Measurements from ENCODE around the gene AGR3. TPM values are rescaled to one million over a fixed set of nuclear protein-coding genes. Genes with fewer than 3 reads are reported as not detected.

AGR3 gene
- 0.19 TPM in 1 of 2 replicates, not detected in the other for total RNA-seq

DNA sequence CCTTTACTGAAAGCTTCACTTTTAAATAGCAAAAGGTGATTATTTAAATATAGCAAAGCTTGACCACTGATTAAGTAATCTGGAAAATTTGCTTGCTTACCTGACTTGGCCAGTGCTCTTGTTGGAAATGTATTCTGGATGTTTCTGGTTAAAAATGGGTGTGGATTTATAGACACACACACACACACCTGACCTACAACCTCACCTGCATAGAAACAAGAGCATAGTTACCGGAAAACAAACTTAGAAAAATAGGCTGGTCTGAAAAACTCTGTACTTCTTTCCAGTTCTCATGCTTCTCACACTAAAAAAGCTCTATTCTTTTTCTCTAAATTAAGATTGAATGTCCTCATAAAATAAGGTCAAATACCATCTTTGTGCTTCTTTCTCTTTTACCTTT is at the start of gene AGR3:
Gene AGR3 (minus strand): TSS at position 140 of the 400 bp plus-strand sequence. CDS start 3,365 bp downstream, outside the sequence.
- DNase-seq: no peak

DNA sequence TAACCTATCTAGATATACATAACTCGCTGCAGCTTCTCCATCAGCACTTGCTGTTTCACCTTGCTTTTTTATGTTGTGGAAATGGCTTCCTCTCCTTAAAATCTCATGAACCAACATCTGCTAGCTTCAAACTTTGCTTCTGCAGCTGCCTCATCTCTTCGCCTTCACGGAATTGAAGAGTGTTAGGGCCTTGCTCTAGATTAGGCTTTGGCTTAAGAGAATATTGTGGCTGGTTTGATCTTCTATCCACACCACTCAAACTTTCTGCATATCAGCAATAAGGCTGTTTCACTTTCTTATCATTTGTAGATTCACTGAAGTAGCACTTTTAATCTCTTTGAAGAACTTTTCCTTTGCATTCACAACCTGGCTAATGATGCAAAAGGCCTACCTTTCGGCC is 49.2 kb upstream of the AGR3 start:
- DNase-seq: no peak

DNA sequence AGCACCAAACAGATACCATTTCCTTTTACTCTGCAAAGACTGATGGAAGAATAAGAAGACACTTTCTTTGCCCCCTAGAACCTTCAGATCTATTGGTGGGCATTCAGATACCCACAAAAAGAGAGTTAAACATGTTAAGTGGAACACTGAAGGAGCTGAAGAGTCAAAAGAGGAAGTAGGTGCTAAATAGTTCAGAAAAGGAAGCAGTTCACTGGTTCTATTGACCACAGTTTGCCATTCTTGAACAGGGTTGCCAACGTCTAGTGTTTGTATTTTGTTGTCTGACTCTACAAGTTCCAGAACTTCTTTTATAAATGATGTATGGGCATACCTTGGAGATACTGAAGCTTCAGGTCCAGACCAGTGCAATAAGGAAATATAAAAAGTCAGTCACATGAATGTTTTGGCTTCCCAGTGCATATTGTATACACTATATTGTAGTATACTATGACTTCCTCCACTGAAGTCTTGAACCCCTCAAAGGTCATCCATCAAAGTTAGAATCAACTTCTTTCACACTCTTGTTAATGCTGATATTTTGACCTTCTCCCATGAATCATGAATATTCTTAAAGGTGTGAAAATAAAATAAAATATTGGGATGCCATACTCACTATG is 47.5 kb upstream of the AGR3 start:
- DNase-seq: no peak

DNA sequence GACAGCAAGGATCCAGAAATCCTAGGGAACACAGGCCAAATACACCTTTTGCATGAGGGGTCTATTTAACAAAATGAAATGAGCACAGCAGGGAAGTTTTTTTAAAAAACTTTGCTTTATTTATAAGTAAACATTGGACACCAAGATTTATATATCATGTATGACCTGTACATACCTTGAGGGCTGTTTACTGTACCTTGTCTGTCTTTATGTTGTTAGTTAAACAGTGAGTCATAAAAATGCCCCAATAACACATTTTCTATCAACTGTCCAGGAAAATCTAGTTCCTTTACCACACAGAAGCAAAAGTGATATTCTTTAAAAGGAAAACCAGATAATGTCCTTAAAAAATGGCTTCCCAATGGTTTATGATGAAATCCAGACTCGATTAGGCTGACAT is 45.1 kb upstream of the AGR3 start:
- no peak for DNase-seq

DNA sequence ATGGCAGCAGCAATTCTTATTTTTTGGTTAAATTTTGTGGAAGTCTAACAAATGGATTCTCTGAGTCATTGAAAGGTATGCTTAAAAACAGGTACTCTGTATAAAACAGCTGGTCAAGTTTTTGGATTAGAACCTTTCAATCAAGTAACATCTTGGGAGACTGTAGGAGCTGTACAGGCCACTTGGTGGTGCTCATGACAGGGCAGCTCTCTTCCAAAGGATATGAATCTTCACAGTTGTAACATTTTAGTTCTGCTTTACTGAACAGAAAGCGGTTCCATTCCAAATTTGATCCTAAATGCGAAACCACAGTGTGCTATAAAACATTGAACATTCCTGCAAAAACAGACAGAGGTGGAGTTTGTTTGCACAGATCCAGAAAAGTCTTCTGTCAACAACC is 44.5 kb upstream of the AGR3 start:
- DNase-seq: peak; percentile 69

GRCh38 chr7:16925609-16926008 is 43.8 kb upstream of the AGR3 start:
- no peak for DNase-seq

GRCh38 chr7:16923019-16923418 is 41.2 kb upstream of the AGR3 start:
- DNase-seq: no peak

DNA sequence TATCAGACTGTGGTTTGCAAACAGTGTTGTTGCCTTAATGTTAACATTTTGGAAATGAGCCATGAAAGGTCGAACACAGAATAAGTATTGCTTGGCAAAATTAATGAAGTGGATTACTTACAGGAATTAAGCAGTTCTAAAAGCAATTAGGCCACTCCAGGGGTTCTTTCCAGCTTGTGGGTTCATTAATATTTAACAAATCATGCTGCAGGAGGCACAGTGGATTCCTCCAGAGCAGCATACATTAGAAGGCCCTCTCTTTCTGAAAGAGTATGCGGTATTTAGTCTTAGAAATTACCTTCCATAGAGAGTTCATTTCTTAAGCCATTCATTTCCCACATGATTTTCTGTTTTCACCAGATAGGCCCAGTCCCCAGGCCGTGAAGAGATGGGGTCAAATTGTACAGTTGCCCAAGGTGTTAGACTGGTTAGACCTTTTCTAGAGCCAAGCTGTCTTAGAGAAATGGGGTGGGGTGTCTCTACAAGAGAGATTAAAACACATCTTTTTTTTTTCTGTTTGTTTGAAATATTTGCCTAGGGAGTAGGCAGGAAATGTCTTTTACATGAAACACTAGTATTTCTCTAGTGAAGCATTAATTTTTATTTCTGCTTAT is 40.0 kb upstream of the AGR3 start:
- DNase-seq: no peak

DNA sequence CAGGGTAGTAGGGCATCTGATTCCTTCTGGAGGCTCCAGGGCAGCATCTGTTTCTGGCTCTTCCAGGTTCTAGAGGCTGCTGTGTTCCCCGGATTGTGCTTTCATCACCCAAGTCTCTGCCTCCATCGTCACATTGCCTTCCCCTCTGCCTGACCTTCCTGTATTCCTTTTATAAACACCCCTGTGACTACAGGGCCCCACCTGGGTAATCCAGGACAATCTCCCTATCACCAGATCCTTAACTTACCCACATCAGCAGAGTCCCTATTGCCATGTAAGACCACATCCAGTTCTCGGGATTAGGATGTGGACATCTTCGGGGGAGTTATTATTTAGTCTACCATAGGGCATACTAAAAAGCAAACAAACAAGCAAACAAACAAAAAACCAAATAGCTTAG is 39.4 kb upstream of the AGR3 start:
- no peak for DNase-seq

- no peak for DNase-seq
Measured at GRCh38 chr7:16919440-16919839, 37.7 kb upstream of the AGR3 start.

GRCh38 chr7:16918288-16918895 is 36.6 kb upstream of the AGR3 start:
- peak; percentile 72 for DNase-seq

DNA sequence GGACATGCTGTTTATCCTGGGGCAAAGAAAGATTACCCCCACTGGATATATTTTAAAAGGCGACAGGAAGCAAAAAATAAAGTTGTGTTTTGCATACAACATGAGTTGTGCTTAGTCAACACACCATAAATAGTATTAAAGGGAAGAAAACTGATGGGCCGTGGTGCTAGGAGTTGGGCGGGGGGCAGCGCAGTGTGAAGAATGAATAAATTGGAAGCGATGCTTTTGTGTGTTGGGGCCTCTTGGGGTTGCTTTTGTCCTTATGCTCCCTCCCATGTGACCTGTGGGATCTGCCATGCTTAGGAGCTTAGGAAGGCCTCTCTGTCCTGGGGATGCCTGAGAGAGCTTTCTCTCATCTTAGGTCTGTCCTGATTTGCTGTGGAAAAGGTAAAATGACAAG is 35.0 kb upstream of the AGR3 start:
- DNase-seq: no peak

GRCh38 chr7:16916105-16916639 is 34.4 kb upstream of the AGR3 start:
- no peak for DNase-seq

DNA sequence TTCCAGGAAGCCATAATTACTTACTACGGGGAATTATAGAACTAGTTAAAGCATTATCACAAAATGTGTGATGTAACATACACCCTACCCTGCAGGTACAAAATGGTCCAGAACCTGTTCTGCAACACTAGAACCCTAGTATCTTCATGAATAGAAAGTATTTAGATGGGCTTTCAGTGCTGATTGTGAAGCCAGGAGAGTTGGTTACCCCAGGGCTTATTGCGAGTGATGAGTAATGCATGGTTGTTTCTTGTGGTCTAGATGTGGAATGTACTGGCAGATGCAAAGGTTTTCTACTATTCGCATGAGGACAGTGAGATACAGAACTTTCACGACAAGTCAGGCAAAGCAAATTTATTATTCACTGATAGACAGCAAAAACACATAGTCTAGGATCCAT is 33.6 kb upstream of the AGR3 start:
- DNase-seq: no peak

- DNase-seq: no peak
Measured at GRCh38 chr7:16914771-16915170, 33.0 kb upstream of the AGR3 start.

GRCh38 chr7:16913643-16914042 is 31.9 kb upstream of the AGR3 start:
- no peak for DNase-seq

DNA sequence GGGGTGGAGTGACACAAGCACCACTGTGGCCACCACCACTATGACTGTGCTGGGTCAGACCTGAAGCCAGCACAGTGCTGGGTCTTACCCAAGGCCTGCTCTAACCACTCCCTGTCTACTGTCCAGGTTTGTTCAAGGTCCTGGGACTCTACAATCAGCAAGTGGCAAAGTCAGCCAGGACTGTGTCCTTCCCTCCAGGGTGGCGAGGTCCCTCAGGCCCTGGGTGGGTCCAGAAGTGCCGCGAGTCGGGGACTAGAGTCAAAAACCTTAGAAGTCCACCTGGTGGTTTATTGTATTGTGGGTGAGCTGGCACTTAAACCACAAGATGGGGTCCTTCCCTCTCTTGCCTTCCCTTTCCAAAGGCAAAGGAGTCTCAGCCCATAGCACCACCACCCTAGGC is 30.8 kb upstream of the AGR3 start:
- no peak for DNase-seq

- no peak for DNase-seq
Measured at GRCh38 chr7:16908561-16908960, 26.8 kb upstream of the AGR3 start.

DNA sequence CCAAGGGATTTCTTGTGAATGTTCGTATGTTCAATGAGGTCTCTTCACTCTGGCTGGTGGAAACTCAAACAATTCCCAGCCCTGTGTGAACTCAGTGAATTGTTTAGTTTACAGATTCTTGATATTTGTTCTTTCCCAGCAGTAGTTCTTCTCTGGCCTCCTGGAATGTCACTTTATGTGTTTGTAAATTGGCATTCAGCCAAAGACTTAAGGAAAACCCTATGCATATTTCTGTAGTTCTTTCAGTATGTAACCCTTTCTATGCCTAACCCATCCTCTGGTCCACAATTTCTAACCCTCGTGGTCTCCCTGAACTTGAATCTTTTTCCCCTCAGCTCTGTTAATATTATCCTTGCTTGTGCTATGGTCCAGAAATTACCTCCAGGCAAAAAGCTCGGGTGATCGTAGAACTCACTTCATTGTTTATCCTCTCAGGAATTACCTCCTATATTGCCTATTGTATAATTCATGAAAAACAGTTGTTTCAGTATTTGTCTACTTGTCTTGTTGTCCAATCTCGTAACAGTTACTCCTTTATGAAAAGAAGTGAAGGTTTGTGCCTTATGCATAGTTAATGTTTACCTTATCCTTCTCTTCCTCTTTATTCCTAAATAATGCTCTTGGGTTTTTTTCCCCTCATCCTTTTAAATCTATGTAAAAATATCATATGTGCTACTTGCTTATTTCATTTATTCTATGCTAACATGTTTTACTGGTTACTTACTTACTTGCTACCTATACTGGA is 23.7 kb upstream of the AGR3 start:
- DNase-seq: peak; percentile 15

DNA sequence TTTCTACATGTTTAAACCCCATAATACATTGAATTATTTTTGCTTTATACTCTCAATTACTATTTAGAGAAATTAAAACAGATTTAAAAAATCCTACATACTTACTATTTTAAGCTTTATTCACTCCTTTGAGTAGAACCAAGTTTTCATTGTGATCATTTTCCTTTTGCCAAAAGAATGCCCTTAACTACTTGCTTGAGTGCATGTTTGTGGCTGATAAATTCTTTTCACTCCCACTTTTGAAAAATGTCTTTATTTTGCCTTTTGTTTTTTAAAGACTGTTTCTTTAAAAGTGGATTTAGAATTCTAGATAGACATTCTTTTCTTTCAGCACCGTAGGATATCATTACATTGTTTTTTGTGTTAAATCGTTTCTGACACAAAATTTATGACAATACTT is 22.3 kb upstream of the AGR3 start:
- no peak for DNase-seq

GRCh38 chr7:16900209-16900768 is 18.5 kb upstream of the AGR3 start:
- DNase-seq: no peak

- no peak for DNase-seq
Measured at GRCh38 chr7:16891874-16892643, 10.3 kb upstream of the AGR3 start.

Data from dermis blood vessel endothelial cell (primary cell).